ENCODE data around the gene FHL3. TPM values are rescaled to one million over a fixed set of nuclear protein-coding genes. Genes with fewer than 3 reads are reported as not detected.

The FHL3 gene
- total and polyA plus RNA-seq, 9 of the 15 experiments (the other 6 are each of a cell fraction or from before 2014, with no cell fraction given), result 6.1 to 144 (median 34.1) TPM

DNA sequence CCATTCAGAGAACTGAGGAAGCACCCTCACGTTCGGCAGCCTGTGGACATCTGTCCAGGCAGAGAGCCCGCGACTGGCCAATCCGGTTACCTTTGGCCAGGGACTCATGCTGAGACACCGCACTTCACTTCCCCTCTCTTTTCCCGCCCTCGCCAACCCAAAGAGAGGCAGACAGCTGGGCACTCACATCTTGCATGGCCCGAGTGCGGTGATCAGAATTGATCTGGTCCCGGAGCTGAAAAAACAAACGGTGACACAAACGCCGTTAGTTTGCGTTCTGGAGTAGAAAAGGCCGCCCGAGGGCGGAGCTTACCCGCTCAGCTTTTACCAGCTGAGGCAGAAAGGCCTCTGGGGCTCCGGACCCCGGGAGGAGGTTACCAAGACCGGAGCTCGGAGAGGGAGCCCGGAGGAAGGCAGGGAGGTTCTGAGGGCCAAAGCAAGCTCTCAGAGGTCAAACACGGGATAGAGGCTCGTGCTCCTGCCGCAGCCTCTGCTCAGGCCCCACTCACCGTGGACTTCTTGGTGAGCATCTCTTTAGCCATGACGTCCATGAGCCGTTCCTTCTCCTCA lies 15.9 kb downstream of the FHL3 start (continued):
- TF ChIP-seq, protein P1, sequence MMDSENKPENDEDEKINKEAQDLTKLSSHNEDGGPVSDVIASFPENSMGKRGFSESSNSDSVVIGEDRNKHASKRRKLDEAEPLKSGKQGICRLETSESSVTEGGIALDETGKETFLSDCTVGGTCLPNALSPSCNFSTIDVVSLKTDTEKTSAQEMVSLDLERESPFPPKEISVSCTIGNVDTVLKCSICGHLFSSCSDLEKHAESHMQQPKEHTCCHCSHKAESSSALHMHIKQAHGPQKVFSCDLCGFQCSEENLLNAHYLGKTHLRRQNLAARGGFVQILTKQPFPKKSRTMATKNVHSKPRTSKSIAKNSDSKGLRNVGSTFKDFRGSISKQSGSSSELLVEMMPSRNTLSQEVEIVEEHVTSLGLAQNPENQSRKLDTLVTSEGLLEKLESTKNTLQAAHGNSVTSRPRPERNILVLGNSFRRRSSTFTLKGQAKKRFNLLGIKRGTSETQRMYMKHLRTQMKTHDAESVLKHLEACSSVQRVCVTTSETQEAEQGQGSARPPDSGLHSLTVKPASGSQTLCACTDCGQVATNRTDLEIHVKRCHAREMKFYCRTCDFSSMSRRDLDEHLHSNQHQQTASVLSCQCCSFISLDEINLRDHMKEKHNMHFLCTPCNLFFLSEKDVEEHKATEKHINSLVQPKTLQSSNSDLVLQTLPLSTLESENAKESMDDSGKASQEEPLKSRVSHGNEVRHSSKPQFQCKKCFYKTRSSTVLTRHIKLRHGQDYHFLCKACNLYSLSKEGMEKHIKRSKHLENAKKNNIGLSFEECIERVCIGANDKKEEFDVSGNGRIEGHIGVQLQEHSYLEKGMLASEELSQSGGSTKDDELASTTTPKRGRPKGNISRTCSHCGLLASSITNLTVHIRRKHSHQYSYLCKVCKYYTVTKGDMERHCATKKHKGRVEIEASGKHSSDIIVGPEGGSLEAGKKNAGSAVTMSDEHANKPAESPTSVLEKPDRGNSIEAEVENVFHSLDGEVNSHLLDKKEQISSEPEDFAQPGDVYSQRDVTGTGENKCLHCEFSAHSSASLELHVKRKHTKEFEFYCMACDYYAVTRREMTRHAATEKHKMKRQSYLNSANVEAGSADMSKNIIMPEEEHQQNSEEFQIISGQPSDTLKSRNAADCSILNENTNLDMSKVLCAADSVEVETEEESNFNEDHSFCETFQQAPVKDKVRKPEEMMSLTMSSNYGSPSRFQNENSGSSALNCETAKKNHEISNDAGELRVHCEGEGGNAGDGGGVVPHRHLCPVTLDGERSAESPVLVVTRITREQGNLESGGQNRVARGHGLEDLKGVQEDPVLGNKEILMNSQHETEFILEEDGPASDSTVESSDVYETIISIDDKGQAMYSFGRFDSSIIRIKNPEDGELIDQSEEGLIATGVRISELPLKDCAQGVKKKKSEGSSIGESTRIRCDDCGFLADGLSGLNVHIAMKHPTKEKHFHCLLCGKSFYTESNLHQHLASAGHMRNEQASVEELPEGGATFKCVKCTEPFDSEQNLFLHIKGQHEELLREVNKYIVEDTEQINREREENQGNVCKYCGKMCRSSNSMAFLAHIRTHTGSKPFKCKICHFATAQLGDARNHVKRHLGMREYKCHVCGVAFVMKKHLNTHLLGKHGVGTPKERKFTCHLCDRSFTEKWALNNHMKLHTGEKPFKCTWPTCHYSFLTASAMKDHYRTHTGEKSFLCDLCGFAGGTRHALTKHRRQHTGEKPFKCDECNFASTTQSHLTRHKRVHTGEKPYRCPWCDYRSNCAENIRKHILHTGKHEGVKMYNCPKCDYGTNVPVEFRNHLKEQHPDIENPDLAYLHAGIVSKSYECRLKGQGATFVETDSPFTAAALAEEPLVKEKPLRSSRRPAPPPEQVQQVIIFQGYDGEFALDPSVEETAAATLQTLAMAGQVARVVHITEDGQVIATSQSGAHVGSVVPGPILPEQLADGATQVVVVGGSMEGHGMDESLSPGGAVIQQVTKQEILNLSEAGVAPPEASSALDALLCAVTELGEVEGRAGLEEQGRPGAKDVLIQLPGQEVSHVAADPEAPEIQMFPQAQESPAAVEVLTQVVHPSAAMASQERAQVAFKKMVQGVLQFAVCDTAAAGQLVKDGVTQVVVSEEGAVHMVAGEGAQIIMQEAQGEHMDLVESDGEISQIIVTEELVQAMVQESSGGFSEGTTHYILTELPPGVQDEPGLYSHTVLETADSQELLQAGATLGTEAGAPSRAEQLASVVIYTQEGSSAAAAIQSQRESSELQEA (IDR thresholded peaks at IDR 0.05; ENCODE audit: low read depth), result 0 out of 2 replicates have a peak, but pooled peaks have one; percentile 22
- TF ChIP-seq ESRRB (CRISPR knock-in tag; IDR thresholded peaks at IDR 0.05; ENCODE audit: borderline replicate concordance) (no peak), HCFC1 (IDR thresholded peaks at IDR 0.05; ENCODE audit: low read depth, low read length) (no peak), ZNF511 (CRISPR knock-in tag; IDR thresholded peaks at IDR 0.05) (peak; percentile 79), ATF3 (IDR thresholded peaks at IDR 0.05) (no peak), ATF3 (CRISPR knock-in tag; conservative IDR thresholded peaks at IDR 0.05) (0 out of 2 replicates have a peak, but pooled peaks have one; percentile 12), ZNF224 (CRISPR knock-in tag; IDR thresholded peaks at IDR 0.05) (0 out of 2 replicates have a peak, but pooled peaks have one; percentile 42), TAF15 (IDR thresholded peaks at IDR 0.05; ENCODE audit: low read depth, low read length) (0 out of 2 replicates have a peak, but pooled peaks have one; percentile 22), RB1 (IDR thresholded peaks at IDR 0.05; ENCODE audit: low read depth) (peak; percentile 90), IRF1 (CRISPR knock-in tag; IDR thresholded peaks at IDR 0.05; ENCODE audit: borderline replicate concordance) (peak; percentile 91; the same call in 1 of the 2 replicates), HLTF (IDR thresholded peaks at IDR 0.05) (no peak), GTF2E2 (tag; IDR thresholded peaks at IDR 0.05) (peak; percentile 40; the same call in 1 of the 2 replicates), MXD1 (CRISPR knock-in tag; IDR thresholded peaks at IDR 0.05; ENCODE audit: borderline replicate concordance, poor library complexity, severe bottlenecking) (no peak)
- TF ChIP-seq, protein P2, sequence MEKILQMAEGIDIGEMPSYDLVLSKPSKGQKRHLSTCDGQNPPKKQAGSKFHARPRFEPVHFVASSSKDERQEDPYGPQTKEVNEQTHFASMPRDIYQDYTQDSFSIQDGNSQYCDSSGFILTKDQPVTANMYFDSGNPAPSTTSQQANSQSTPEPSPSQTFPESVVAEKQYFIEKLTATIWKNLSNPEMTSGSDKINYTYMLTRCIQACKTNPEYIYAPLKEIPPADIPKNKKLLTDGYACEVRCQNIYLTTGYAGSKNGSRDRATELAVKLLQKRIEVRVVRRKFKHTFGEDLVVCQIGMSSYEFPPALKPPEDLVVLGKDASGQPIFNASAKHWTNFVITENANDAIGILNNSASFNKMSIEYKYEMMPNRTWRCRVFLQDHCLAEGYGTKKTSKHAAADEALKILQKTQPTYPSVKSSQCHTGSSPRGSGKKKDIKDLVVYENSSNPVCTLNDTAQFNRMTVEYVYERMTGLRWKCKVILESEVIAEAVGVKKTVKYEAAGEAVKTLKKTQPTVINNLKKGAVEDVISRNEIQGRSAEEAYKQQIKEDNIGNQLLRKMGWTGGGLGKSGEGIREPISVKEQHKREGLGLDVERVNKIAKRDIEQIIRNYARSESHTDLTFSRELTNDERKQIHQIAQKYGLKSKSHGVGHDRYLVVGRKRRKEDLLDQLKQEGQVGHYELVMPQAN (IDR thresholded peaks at IDR 0.05; ENCODE audit: borderline replicate concordance), result peak; percentile 88; the same call in 1 of the 2 replicates
